NCI-H1105 treated with DMSO at 0.1 percent for 48 hours (cell line): ENCODE measurements around the gene PRKAG2.
"Not testable (repeated sequence)": the region's sequence is repeated elsewhere in the genome, so short reads cannot be mapped to it uniquely, and the experiment has no call there.

Source experiments
- DNase-seq: peaks from one replicate; lab custom pipeline; 2025; lab: John Stamatoyannopoulos, UW

PRKAG2 gene

GRCh38 chr7:151876899-151877777 is at the start of gene PRKAG2:
Gene PRKAG2 (minus strand): TSS chr7:151877115. CDS start chr7:151876620, 495 bp downstream.
- DNase-seq: peak; percentile 54

- DNase-seq: no peak
Observed at GRCh38 chr7:151926336-151926712, 49.4 kb upstream of the PRKAG2 start.

DNA sequence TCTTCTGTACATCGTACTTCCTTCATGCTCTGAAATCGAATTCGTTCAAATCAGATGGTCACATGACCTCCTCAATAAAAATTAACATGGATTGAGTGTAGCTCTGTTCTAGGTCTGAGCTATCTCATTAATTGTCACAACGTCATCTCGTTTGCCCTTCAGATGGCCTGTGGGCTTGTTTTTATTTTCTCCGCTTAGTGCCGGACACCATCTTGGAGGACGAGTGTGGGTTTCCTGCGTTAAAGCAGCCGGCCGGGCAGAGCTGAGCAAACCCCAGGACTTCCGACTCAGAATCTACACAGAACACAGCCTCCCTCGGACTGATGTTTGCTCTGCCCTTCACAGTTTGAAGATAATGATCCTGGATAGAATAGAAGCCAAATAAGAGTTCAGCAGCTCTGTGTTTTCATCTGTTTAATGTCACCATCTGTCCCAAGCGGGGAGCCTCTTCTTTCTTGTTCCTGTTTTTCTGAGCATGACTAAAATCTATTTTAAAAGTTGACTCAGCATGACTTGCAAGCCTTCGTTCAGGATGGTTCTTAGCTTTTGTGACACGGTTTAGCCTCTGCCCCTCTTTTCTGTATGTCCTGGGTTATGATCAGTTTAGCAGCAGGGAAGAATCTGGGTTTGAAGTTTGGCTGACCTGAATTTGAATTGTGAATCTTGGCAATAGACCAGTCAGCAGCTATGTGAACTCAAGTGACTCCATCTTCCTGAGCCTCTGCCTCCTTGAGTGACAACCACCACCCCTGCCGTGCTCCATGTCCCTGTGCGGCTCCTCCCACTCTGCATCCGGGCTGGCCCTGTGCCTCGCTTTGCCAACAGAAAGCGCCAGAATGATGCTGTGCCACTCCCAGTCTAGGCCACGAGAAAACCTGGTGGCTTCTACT is 48.8 kb upstream of the PRKAG2 start:
- no peak for DNase-seq

DNA sequence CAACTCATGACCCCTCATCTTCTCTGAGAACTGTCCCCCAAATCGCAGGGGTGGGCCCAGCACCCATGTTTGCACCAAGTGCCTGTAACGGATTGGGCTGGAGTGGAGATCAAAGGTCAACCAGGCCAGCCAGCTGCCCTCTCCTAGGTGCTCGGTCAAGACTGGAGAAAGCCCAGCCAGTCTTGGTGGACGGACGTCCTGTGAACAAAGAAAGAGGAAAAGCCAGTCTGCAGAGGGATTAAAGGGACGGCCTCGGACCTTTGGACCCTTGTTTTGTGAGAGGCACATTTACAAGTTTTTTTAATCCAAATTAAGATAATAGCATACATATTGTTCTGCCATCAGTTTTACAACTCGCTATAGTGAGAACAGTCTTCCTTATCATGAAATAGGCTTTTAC is 47.6 kb upstream of the PRKAG2 start:
- no peak for DNase-seq

- DNase-seq: no peak
Observed at GRCh38 chr7:151924001-151924400, 47.1 kb upstream of the PRKAG2 start.

DNA sequence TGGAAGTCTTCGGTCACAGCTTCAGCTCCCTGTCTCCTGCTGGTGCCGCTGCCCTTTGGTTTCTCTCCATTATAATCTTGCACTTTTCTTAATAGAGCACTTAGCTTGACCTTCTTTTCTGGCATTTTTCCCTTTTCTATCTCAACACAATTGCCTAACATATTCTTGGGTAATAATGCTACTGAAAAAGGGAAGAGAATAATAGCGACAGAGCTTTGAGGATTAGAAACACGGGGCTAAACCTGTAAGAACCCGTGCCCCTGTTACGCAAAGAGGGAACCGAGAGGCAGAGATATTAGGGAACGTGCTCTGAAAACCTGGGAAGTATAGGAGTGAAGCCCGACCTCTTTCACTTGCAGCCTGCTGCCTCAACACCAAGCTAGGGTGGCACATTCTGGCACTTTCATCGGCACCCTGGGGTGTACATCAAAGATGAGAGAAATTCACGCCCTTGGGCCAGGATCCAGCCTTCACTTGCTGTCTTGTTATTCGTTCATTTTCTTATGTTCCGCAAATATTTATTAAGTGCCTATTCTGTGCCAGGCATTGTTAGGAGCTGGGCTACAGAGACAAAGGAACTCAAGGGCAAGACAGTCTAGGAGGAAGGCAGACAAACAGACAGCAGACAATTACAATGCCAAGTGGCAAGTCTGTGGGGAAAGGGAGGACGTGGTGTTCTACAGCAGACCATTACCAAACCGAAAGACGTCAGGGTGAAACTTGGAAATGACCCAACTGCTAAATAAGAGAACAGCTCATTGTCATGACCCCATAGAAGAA is 46.4 kb upstream of the PRKAG2 start:
- no peak for DNase-seq

DNA sequence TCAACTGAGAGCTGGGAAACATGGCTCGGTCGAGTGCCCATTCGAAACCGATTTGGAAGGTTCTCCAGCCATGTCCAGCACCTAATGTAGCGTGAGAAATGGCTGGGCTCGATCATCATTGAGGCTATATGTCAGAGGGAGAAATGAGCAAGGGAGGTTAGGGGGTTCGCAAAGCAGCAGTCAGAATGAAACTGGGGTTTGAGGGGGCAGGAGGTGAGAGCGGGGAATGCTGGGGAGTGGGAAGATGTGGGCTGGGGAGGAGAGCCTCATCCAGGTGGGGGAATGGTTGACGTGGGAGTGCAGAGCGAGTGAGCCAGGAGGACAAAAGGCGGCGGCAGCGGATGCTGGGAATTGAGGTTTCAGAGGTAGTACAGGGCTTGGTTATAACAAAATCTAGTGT is 44.5 kb upstream of the PRKAG2 start:
- DNase-seq: no peak

- no peak for DNase-seq
Observed at GRCh38 chr7:151920488-151920887, 43.6 kb upstream of the PRKAG2 start.

GRCh38 chr7:151919595-151919994 is 42.7 kb upstream of the PRKAG2 start:
- no peak for DNase-seq

- DNase-seq: no peak
Observed at GRCh38 chr7:151918510-151918843, 41.6 kb upstream of the PRKAG2 start.

DNA sequence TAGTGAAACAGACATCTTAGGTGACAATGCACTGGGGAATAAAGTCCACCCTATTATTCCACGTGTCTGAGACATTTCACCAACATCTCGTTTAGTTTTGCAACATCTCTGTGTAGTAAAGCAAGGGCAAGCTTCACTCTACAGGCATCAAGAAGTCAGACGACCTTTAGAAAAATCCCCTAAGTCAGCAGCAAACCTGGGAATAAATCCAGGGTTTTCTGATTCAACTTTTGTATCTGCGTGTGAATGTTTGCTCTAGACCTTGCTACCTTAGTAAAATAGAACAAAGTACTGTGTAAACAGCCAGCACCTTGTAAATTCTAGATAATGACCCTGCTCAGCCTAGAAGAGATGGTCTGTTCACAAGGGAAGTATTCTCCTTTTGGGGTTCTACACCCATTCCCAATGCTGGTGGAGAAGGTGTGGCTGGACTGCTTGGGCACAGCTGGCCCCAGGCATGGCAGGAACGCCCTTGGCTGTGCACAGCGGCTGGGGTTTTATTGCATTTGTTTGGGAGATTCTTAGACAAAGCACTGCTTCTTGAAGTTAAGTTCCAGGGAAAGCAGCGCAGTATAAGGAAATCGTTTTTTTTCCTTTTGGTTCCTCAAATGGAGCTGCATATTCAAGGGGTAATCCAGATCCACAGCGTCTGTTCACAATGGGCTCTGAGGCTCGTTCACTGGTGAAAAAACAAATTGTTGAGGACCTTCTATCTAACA is 41.0 kb upstream of the PRKAG2 start:
- no peak for DNase-seq

- no peak for DNase-seq
Observed at GRCh38 chr7:151914051-151914450, 37.1 kb upstream of the PRKAG2 start.

- not testable (repeated sequence) for DNase-seq
Observed at GRCh38 chr7:151910655-151911054, 33.7 kb upstream of the PRKAG2 start.

DNA sequence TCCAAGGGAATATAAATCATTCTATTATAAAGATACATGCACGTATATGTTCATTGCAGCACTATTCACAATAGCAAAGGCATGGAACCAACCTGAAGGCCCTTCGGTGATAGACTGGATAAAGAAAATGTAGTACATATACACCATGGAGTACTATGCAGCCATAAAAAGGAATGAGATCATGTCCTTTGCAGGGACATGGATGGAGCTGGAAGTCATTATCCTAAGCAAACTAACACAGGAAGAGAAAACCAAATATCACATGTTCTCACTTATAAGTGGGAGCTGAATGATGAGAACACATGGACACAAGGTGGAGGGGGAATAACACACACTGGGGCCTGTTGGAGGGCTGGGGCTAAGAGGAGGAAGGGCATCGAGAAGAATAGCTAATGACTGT is 30.2 kb upstream of the PRKAG2 start:
- not testable (repeated sequence) for DNase-seq

GRCh38 chr7:151905766-151906165 is 28.9 kb upstream of the PRKAG2 start:
- no peak for DNase-seq

DNA sequence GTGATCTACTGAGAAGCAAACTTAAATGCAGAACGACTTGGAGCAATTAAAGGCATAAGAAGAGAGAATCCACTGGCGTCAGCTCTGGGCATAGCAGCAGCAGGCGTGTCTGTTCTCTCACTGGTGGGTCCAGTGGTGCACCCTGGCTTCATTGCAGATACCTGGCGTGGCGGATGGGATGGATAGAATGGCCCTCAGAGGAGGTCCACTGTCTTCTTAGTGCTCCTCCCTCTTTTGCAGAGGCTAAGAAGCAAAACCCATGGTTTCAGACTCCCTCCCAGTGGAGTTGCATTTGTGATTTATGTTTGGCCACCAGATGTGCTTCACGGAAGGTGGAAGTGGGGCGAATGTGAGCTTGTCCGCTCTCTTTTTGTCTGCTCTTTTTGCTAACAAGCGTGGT is 28.4 kb upstream of the PRKAG2 start:
- DNase-seq: no peak

GRCh38 chr7:151904270-151904669 is 27.4 kb upstream of the PRKAG2 start:
- DNase-seq: no peak

- DNase-seq: no peak
Observed at GRCh38 chr7:151903249-151904032, 26.5 kb upstream of the PRKAG2 start.

DNA sequence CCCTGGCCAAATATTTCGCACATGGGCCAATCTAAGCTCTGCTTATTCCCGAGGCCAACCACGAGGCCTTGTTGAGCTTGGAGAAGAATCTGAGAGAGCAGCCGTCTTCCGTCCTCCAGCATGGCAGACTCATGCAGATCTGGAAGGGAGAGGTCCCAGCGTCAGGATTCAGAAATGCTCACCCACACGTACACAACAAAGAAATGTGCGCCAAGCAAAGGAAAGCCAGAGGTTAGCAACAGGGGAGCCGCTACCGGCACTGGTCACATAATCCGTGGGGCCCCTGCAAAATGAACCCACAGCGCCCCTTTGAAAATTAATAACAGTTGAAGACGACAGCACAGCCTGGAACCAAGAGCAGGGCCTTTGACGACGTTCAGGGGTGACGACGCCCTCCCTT is 25.4 kb upstream of the PRKAG2 start:
- DNase-seq: no peak

GRCh38 chr7:151901828-151902227 is 24.9 kb upstream of the PRKAG2 start:
- no peak for DNase-seq
